T-helper 1 cell treated with Interleukin-12 subunit alpha and Interleukin-12 subunit beta and Interleukin-4 antibody, amounts not matched to agents 30 μg/mL and 1 μg/mL, for 36 hours (primary cell): ENCODE measurements around the gene RPN2.

Source experiments
- H3K27ac Mint-ChIP-seq: one replicate; pipeline ENCODE4 v1.8.0; 2021; ENCODE audit warnings: mild to moderate bottlenecking, mixed read lengths
- H3K27me3 Mint-ChIP-seq: one replicate; pipeline ENCODE4 v1.8.0; 2021; ENCODE audit warnings: low read depth, mixed read lengths
- H3K36me3 Mint-ChIP-seq: one replicate; pipeline ENCODE4 v1.8.0; 2021; ENCODE audit warnings: low read depth, mixed read lengths
- H3K4me1 Mint-ChIP-seq: one replicate; pipeline ENCODE4 v1.8.0; 2021; ENCODE audit warnings: low read depth, mixed read lengths
- H3K4me3 Mint-ChIP-seq: one replicate; pipeline ENCODE4 v1.8.0; 2021; ENCODE audit warnings: mild to moderate bottlenecking, moderate library complexity, mixed read lengths
- H3K9me3 Mint-ChIP-seq: one replicate; pipeline ENCODE4 v1.8.0; 2021; ENCODE audit warnings: mixed read lengths

The RPN2 gene

GRCh38 chr20:37161830-37162549 lies 17.1 kb upstream of the RPN2 start:
- Mint-ChIP-seq H3K36me3 (no peaks in the 10 kb centered on the region), H3K9me3 (no peaks in the 10 kb centered on the region), H3K27ac (no peak overlapping the region), H3K4me1 (no peaks in the 10 kb centered on the region), H3K27me3 (peaks cover 24% of the 10 kb centered on the region), H3K4me3 (no peak overlapping the region)

GRCh38 chr20:37162646-37163045 lies 16.5 kb upstream of the RPN2 start:
- no peaks in the 10 kb centered on the region for H3K36me3 Mint-ChIP-seq
- peaks cover 24% of the 10 kb centered on the region for H3K27me3 Mint-ChIP-seq
- no peak overlapping the region for H3K4me3 Mint-ChIP-seq
- H3K27ac Mint-ChIP-seq, result no peak overlapping the region
- H3K4me1 Mint-ChIP-seq, result no peaks in the 10 kb centered on the region
- no peaks in the 10 kb centered on the region for H3K9me3 Mint-ChIP-seq

GRCh38 chr20:37163832-37164554 lies 15.1 kb upstream of the RPN2 start:
- Mint-ChIP-seq H3K4me3 (no peak overlapping the region), H3K4me1 (no peaks in the 10 kb centered on the region), H3K36me3 (no peaks in the 10 kb centered on the region), H3K27ac (no peak overlapping the region), H3K9me3 (no peaks in the 10 kb centered on the region), H3K27me3 (peaks cover 24% of the 10 kb centered on the region)

- no peak overlapping the region for H3K27ac Mint-ChIP-seq
- no peak overlapping the region for H3K4me3 Mint-ChIP-seq
- H3K27me3 Mint-ChIP-seq, result peaks cover 24% of the 10 kb centered on the region
- H3K9me3 Mint-ChIP-seq, result no peaks in the 10 kb centered on the region
- no peaks in the 10 kb centered on the region for H3K36me3 Mint-ChIP-seq
- no peaks in the 10 kb centered on the region for H3K4me1 Mint-ChIP-seq
These were observed 14.1 kb upstream of the RPN2 start for GRCh38 chr20:37165031-37165430.

GRCh38 chr20:37166867-37167266 lies 12.3 kb upstream of the RPN2 start:
- no peaks in the 10 kb centered on the region for H3K9me3 Mint-ChIP-seq
- no peaks in the 10 kb centered on the region for H3K36me3 Mint-ChIP-seq
- H3K4me3 Mint-ChIP-seq, result no peak overlapping the region
- no peak overlapping the region for H3K27ac Mint-ChIP-seq
- H3K27me3 Mint-ChIP-seq, result peaks cover 23% of the 10 kb centered on the region
- no peaks in the 10 kb centered on the region for H3K4me1 Mint-ChIP-seq

- no peaks in the 10 kb centered on the region for H3K9me3 Mint-ChIP-seq
- no peaks in the 10 kb centered on the region for H3K4me1 Mint-ChIP-seq
These were observed 6.3 kb upstream of the RPN2 start for GRCh38 chr20:37172836-37173235.

GRCh38 chr20:37179683-37180524 lies 774 bp downstream of the RPN2 start:
- Mint-ChIP-seq H3K4me3 (peak overlapping the region; percentile 97), H3K27ac (peak overlapping the region; percentile 97), H3K36me3 (peaks cover 23% of the 10 kb centered on the region), H3K9me3 (no peaks in the 10 kb centered on the region), H3K4me1 (peaks cover 31% of the 10 kb centered on the region), H3K27me3 (peaks cover 3% of the 10 kb centered on the region)

More at GRCh38 chr20:37172836-37173235, 6.3 kb upstream of the RPN2 start:
- H3K27ac Mint-ChIP-seq, result no peak overlapping the region
- H3K27me3 Mint-ChIP-seq, result peaks cover 22% of the 10 kb centered on the region
- H3K4me3 Mint-ChIP-seq, result no peak overlapping the region
- no peaks in the 10 kb centered on the region for H3K36me3 Mint-ChIP-seq

GRCh38 chr20:37185686-37186085 lies 6.6 kb downstream of the RPN2 start:
- Mint-ChIP-seq H3K9me3 (no peaks in the 10 kb centered on the region), H3K36me3 (peaks cover 40% of the 10 kb centered on the region), H3K4me3 (no peak overlapping the region), H3K27me3 (no peaks in the 10 kb centered on the region), H3K4me1 (peaks cover 45% of the 10 kb centered on the region), H3K27ac (no peak overlapping the region)

GRCh38 chr20:37188787-37189186 lies 9.7 kb downstream of the RPN2 start:
- no peaks in the 10 kb centered on the region for H3K27me3 Mint-ChIP-seq
- H3K4me1 Mint-ChIP-seq, result peaks cover 47% of the 10 kb centered on the region
- H3K36me3 Mint-ChIP-seq, result peaks cover 40% of the 10 kb centered on the region
- no peak overlapping the region for H3K4me3 Mint-ChIP-seq
- no peak overlapping the region for H3K27ac Mint-ChIP-seq
- H3K9me3 Mint-ChIP-seq, result no peaks in the 10 kb centered on the region

GRCh38 chr20:37189416-37190016 lies 10.4 kb downstream of the RPN2 start:
- Mint-ChIP-seq H3K9me3 (no peaks in the 10 kb centered on the region), H3K27me3 (no peaks in the 10 kb centered on the region), H3K27ac (peak overlapping the region; percentile 58), H3K36me3 (peaks cover 36% of the 10 kb centered on the region), H3K4me3 (peak overlapping the region; percentile 66), H3K4me1 (peaks cover 48% of the 10 kb centered on the region)

- Mint-ChIP-seq H3K27me3 (no peaks in the 10 kb centered on the region), H3K9me3 (no peaks in the 10 kb centered on the region), H3K4me1 (peaks cover 52% of the 10 kb centered on the region), H3K27ac (no peak overlapping the region), H3K36me3 (peaks cover 34% of the 10 kb centered on the region), H3K4me3 (no peak overlapping the region)
These were observed 11.4 kb downstream of the RPN2 start for GRCh38 chr20:37190354-37191112.

- Mint-ChIP-seq H3K9me3 (no peaks in the 10 kb centered on the region), H3K27me3 (no peaks in the 10 kb centered on the region), H3K36me3 (peaks cover 35% of the 10 kb centered on the region), H3K4me3 (no peak overlapping the region), H3K27ac (peak overlapping the region; percentile 2), H3K4me1 (peaks cover 58% of the 10 kb centered on the region)
These were observed 13.2 kb downstream of the RPN2 start for GRCh38 chr20:37192137-37192854.

GRCh38 chr20:37193226-37193625 lies 14.1 kb downstream of the RPN2 start:
- Mint-ChIP-seq H3K4me1 (peaks cover 56% of the 10 kb centered on the region), H3K9me3 (no peaks in the 10 kb centered on the region), H3K4me3 (no peak overlapping the region), H3K27ac (peak overlapping the region; percentile 60), H3K36me3 (peaks cover 32% of the 10 kb centered on the region), H3K27me3 (no peaks in the 10 kb centered on the region)
